ENCODE data around the gene TTLL3.

DNA sequence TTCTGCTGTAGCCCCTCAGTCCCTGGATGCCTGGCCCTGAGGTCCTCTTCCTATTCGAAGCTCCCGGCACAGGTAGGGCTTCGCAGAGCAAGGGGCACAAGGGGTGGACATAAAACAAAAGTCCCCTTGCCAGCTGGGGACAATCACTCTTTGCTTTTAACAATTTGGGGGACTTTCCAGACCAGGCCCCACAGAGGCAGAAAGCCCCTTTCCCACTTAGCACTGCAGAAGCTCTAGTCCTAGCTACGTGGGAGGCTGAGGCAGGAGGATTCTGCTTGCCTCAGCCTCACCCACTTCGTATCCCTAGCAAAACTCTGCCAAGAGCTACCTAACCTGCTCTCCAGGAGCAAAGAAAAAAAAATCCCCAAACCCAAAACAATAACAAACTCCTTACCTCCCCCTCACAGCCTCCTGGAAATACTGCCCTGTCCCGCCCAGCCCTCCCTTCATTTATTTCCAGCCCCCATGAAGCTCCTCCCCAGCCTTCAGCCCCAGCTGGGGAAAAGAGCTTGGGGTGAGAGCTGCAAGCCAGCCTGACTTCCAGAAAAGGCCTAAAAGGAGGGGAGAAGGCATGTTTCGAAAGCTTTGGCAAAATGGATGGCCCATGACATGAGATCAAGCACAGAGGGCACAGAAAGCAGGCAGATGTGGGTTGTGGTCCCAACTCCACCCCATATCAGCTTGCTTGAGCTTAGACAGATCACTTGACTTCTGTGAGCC lies 69.9 kb downstream of the TTLL3 start, which contains the start of gene CIDEC:
- TF ChIP-seq, protein P1, sequence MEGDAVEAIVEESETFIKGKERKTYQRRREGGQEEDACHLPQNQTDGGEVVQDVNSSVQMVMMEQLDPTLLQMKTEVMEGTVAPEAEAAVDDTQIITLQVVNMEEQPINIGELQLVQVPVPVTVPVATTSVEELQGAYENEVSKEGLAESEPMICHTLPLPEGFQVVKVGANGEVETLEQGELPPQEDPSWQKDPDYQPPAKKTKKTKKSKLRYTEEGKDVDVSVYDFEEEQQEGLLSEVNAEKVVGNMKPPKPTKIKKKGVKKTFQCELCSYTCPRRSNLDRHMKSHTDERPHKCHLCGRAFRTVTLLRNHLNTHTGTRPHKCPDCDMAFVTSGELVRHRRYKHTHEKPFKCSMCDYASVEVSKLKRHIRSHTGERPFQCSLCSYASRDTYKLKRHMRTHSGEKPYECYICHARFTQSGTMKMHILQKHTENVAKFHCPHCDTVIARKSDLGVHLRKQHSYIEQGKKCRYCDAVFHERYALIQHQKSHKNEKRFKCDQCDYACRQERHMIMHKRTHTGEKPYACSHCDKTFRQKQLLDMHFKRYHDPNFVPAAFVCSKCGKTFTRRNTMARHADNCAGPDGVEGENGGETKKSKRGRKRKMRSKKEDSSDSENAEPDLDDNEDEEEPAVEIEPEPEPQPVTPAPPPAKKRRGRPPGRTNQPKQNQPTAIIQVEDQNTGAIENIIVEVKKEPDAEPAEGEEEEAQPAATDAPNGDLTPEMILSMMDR (IDR thresholded peaks at IDR 0.05) = no peak
- TF ChIP-seq EZH2 (IDR thresholded peaks at IDR 0.05; ENCODE audit: borderline replicate concordance, insufficient read depth, low read depth, low read length, poor library complexity, severe bottlenecking) = no peak
